ENCODE results near the gene GLOD4. TPM values are rescaled to one million over a fixed set of nuclear protein-coding genes. Genes with fewer than 3 reads are reported as not detected.
"Not testable (repeated sequence)": the region's sequence is repeated elsewhere in the genome, so short reads cannot be mapped to it uniquely, and the experiment has no call there.

GLOD4 gene, protein sequence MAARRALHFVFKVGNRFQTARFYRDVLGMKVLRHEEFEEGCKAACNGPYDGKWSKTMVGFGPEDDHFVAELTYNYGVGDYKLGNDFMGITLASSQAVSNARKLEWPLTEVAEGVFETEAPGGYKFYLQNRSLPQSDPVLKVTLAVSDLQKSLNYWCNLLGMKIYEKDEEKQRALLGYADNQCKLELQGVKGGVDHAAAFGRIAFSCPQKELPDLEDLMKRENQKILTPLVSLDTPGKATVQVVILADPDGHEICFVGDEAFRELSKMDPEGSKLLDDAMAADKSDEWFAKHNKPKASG
- total RNA-seq: 46.8 TPM
- polyA plus RNA-seq (ENCODE audit: insufficient read depth in 1 of 8, insufficient read length in 8 of 8, low replicate concordance in 1 of 8): 10 to 100 TPM; 63.9 to 79.4 (median 71.6) TPM
- long read RNA-seq, donor 1, transcript GLOD4-202 (9 exons, 2,059 nt): major isoform, 6 of 8 reads
- long read RNA-seq, donor 1, partial matches to known transcripts: 0 of 8 reads
- long read RNA-seq, donor 1, other reads (novel, unspliced or antisense): 0 of 8 reads
- long read RNA-seq, donor 2, partial matches to known transcripts: 0 of 1 reads
- long read RNA-seq, donor 2, other reads (novel, unspliced or antisense): 0 of 1 reads
- long read RNA-seq, donor 3, transcript GLOD4-202 (9 exons, 2,059 nt): major isoform, 26 of 38 reads
- long read RNA-seq, donor 3, partial matches to known transcripts: 5 of 38 reads
- long read RNA-seq, donor 3, other reads (novel, unspliced or antisense): 6 of 38 reads
- long read RNA-seq, donor 4, transcript GLOD4-202 (9 exons, 2,059 nt): major isoform, 6 of 14 reads
- long read RNA-seq, donor 4, partial matches to known transcripts: 7 of 14 reads
- long read RNA-seq, donor 4, other reads (novel, unspliced or antisense): 0 of 14 reads
- long read RNA-seq, donor 5, transcript GLOD4-202 (9 exons, 2,059 nt): major isoform, 51 of 84 reads
- long read RNA-seq, donor 5, partial matches to known transcripts: 19 of 84 reads
- long read RNA-seq, donor 5, other reads (novel, unspliced or antisense): 11 of 84 reads
- long read RNA-seq, donor 6, transcript GLOD4-202 (9 exons, 2,059 nt): major isoform, 34 of 69 reads
- long read RNA-seq, donor 6, partial matches to known transcripts: 23 of 69 reads
- long read RNA-seq, donor 6, other reads (novel, unspliced or antisense): 12 of 69 reads
- long read RNA-seq, donor 7, transcript GLOD4-202 (9 exons, 2,059 nt): major isoform, 25 of 55 reads
- long read RNA-seq, donor 7, partial matches to known transcripts: 22 of 55 reads
- long read RNA-seq, donor 7, other reads (novel, unspliced or antisense): 6 of 55 reads
- long read RNA-seq, donor 8, transcript GLOD4-202 (9 exons, 2,059 nt): major isoform, 15 of 17 reads
- long read RNA-seq, donor 8, partial matches to known transcripts: 0 of 17 reads
- long read RNA-seq, donor 8, other reads (novel, unspliced or antisense): 0 of 17 reads
- long read RNA-seq, donor 9, transcript GLOD4-202 (9 exons, 2,059 nt): major isoform, 8 of 28 reads
- long read RNA-seq, donor 9, partial matches to known transcripts: 20 of 28 reads
- long read RNA-seq, donor 9, other reads (novel, unspliced or antisense): 0 of 28 reads
- long read RNA-seq, donor 10, transcript GLOD4-202 (9 exons, 2,059 nt): major isoform, 19 of 29 reads
- long read RNA-seq, donor 10, partial matches to known transcripts: 5 of 29 reads
- long read RNA-seq, donor 10, other reads (novel, unspliced or antisense): 5 of 29 reads
- long read RNA-seq, donor 11, transcript GLOD4-202 (9 exons, 2,059 nt): major isoform, 17 of 42 reads
- long read RNA-seq, donor 11, partial matches to known transcripts: 18 of 42 reads
- long read RNA-seq, donor 11, other reads (novel, unspliced or antisense): 7 of 42 reads

DNA sequence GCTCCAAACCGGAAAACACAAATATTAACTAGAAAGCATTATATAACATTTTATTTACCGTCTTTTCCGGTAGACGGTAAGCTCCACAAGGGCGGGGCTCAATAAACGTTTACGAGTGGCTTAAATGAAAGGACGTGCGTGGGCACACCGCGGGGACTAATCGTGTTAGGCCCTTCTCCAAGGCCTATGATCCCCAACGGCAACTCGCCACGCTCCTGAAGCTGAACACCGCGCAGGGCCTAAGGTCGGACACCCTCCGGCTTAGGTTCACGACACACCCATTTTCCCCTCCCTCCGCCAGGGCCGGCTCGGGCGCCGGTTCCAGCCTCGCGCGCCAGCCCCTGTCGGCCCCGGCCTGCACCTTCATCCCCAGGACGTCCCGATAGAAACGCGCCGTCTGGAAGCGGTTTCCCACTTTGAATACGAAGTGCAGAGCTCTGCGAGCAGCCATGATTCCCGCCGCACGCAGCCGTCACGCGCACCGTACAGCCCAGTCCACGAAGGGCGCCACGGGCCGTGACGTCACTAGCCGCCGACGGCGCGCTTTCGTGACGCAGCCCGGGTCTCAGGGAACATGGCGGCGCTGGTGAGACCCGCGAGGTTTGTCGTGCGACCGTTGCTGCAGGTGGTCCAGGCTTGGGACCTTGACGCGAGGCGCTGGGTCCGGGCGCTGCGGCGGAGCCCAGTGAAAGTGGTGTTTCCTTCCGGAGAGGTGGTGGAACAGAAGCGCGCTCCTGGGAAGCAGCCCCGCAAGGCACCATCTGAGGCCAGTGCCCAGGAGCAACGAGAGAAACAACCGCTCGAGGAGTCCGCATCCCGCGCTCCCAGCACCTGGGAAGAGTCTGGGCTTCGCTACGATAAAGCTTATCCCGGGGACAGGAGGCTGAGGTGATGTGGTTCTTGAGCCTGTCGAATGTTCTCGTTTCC is at the start of gene GLOD4, which contains the start of gene MRM3:
GLOD4 (minus strand) TSS at position 476 of the 927 bp plus-strand sequence; CDS start at position 451, 25 bp downstream.
MRM3 (plus strand) TSS at position 549 of the 927 bp plus-strand sequence; CDS start at position 575, 26 bp downstream.
- peak within 1 kb of the TSS; percentile 99 for H3K4me3 ChIP-seq (ENCODE audit: low read length)
- peaks cover 14% of the 10 kb centered on the region for H3K4me1 ChIP-seq (ENCODE audit: control insufficient read depth, insufficient read depth, low read length)
- H3K27ac ChIP-seq (ENCODE audit: low read length): peak within 1 kb of the TSS; percentile 86
- H3K27me3 ChIP-seq (ENCODE audit: control insufficient read depth, insufficient read depth, low read length): no peaks in the 10 kb centered on the region
- under 1% methylated on average over 82 of the region's 87 CpGs for WGBS (ENCODE audit: insufficient coverage)
- DNase-seq: peak; percentile 96
- peaks cover 29% of the 10 kb centered on the region for H3K36me3 ChIP-seq (ENCODE audit: control insufficient read depth, insufficient read depth, low read length)
- H3K9me3 ChIP-seq (replicated peaks; ENCODE audit: control insufficient read depth, low read depth, low read length): no peaks in the 10 kb centered on the region

DNA sequence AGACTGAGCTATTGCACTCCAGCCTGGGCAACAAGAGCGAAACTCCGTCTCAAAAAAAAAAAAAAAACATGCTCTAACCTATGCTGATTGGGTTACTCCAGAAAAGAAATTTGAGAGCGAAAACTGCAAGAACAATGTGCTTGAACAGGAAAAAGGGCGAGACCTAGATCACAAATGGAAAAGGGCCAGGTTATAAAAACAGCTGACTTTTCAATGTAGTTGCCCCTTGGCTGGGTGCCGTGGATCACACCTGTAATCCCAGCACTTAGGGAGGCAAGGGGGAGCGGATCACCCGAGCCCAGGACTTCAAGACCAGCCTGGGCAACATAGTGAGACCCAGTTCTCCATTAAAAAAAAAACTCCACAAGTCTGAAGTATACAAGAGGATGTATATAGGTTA is 48.9 kb upstream of the GLOD4 start:
- Histone ChIP-seq H3K27me3 (ENCODE audit: control insufficient read depth, insufficient read depth, low read length) (no peaks in the 10 kb centered on the region), H3K27ac (ENCODE audit: low read length) (no peak overlapping the region), H3K4me1 (ENCODE audit: control insufficient read depth, insufficient read depth, low read length) (peaks cover 11% of the 10 kb centered on the region), H3K9me3 (replicated peaks; ENCODE audit: control insufficient read depth, low read depth, low read length) (peaks cover 4% of the 10 kb centered on the region), H3K36me3 (ENCODE audit: control insufficient read depth, insufficient read depth, low read length) (peaks cover 2% of the 10 kb centered on the region), H3K4me3 (ENCODE audit: low read length) (no peak overlapping the region)
- DNase-seq: no peak
- WGBS (ENCODE audit: insufficient coverage): 63% methylated on average over 1 of the region's 7 CpGs

DNA sequence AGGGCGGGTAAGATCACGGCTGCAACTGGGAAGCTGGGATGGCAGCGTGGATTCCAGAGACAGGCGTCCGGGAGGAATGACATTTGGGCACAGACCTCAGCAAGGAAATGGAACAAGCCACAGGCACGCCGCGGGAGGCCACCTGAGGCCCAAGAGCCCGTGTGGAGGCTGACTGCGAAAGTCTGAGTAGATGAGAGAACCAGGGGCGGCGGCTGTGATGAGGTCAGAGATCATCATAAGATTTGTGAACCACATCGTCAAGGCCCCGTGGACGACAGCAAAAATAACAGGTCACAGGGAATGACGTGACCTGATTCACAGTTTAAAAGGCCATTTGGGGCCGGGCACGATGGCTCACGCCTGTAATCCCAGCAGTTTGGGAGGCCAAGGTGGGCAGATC is 48.3 kb upstream of the GLOD4 start:
- H3K9me3 ChIP-seq (replicated peaks; ENCODE audit: control insufficient read depth, low read depth, low read length): peaks cover 4% of the 10 kb centered on the region
- no peak for DNase-seq
- WGBS (ENCODE audit: insufficient coverage): 86% methylated on average over 19 of the region's 19 CpGs
- peaks cover 8% of the 10 kb centered on the region for H3K4me1 ChIP-seq (ENCODE audit: control insufficient read depth, insufficient read depth, low read length)
- no peaks in the 10 kb centered on the region for H3K27me3 ChIP-seq (ENCODE audit: control insufficient read depth, insufficient read depth, low read length)
- no peak overlapping the region for H3K27ac ChIP-seq (ENCODE audit: low read length)
- peaks cover 7% of the 10 kb centered on the region for H3K36me3 ChIP-seq (ENCODE audit: control insufficient read depth, insufficient read depth, low read length)
- H3K4me3 ChIP-seq (ENCODE audit: low read length): no peak overlapping the region

DNA sequence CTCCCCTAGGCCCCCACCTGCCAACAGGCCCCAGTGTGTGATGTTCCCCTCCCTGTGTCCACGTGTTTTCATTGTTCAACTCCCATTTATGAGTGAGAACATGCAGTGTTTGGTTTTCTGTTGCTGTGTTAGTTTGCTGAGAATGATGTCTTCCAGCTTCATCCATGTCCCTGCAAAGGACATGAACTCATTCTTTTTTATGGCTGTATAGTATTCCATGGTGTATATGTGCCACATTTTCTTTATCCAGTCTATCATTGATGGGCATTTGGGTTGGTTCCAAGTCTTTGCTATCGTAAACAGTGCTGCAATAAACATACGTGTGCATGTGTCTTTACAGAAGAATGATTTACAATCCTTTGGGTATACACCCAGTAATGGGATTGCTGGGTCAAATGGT is 47.5 kb upstream of the GLOD4 start:
- H3K4me3 ChIP-seq (ENCODE audit: low read length); H3K27me3 ChIP-seq (ENCODE audit: control insufficient read depth, insufficient read depth, low read length); H3K9me3 ChIP-seq (replicated peaks; ENCODE audit: control insufficient read depth, low read depth, low read length); H3K4me1 ChIP-seq (ENCODE audit: control insufficient read depth, insufficient read depth, low read length); H3K27ac ChIP-seq (ENCODE audit: low read length); DNase-seq: not testable (repeated sequence)
- peaks cover 13% of the 10 kb centered on the region for H3K36me3 ChIP-seq (ENCODE audit: control insufficient read depth, insufficient read depth, low read length)
- no CpG with 5 or more reads among the region's 3 CpGs for whole genome bisulfite sequencing (ENCODE audit: insufficient coverage)

DNA sequence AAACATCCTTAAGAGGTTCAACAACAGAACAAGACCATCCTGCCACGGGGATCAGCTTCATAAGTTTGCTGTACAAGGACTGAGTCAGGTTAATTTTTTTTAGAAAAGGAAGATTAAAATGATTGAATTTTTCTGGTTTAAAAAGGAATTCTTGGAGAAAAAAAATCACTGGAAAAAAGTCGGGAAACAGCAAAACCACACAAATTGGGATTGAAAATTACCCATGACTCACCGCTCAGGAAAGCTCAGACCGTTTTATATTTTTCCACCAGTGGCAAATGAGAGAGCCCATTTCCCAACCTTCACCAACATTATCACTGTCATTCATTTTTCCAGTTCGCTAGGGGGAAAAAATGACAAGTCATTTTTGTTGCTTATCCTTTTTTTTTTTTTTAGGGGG is 46.7 kb upstream of the GLOD4 start:
- Histone ChIP-seq H3K4me3 (ENCODE audit: low read length) (no peak overlapping the region), H3K9me3 (replicated peaks; ENCODE audit: control insufficient read depth, low read depth, low read length) (peaks cover 4% of the 10 kb centered on the region), H3K27ac (ENCODE audit: low read length) (no peak overlapping the region), H3K36me3 (ENCODE audit: control insufficient read depth, insufficient read depth, low read length) (peaks cover 18% of the 10 kb centered on the region), H3K27me3 (ENCODE audit: control insufficient read depth, insufficient read depth, low read length) (no peaks in the 10 kb centered on the region), H3K4me1 (ENCODE audit: control insufficient read depth, insufficient read depth, low read length) (no peaks in the 10 kb centered on the region)
- peak; percentile 41 for DNase-seq
- WGBS (ENCODE audit: insufficient coverage): 40% methylated on average over 1 of the region's 5 CpGs

DNA sequence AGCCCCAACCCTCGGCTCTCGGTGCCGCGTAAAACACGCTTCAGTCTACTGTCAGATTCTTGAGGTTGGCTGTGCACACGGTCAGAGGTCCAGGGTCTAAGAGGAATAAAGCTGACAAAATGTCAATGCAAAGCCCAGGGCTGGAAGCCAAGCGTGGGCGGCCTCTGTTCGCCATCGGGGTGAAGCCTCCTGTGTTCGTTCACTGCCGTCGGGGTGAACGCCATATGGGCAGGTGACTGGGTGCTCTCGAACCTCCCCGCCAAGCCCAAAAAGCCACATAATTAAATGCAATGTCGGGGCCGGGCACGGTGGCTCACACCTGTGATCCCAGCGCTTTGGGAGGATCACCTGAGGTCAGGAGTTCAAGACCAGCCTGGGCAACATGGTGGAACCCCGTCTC is 44.7 kb upstream of the GLOD4 start:
- no peak overlapping the region for H3K4me3 ChIP-seq (ENCODE audit: low read length)
- 85% methylated on average over 18 of the region's 21 CpGs for WGBS (ENCODE audit: insufficient coverage)
- no peak for DNase-seq

DNA sequence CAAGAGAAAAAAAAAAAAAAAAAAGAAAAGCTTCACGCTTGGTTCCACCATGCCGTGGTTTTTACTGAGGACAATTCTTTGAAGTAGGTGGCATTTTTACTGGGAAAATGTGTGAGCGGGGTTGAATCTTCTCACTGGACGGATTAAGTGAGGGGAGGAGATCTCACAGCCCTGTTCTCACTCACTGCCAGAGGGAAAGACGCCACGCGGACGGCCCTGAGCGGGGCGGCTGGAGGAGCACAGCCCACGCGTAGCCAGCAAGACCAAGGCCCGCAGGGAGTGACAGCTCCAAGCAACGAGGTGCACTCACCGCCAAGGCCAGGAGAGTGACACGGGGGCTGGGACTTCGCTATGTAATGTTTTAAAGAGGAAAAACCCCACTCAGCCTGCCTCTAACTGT is 43.1 kb upstream of the GLOD4 start:
- peak; percentile 62 for DNase-seq
- Histone ChIP-seq H3K4me1 (ENCODE audit: control insufficient read depth, insufficient read depth, low read length) (no peaks in the 10 kb centered on the region), H3K9me3 (replicated peaks; ENCODE audit: control insufficient read depth, low read depth, low read length) (no peaks in the 10 kb centered on the region), H3K27me3 (ENCODE audit: control insufficient read depth, insufficient read depth, low read length) (no peaks in the 10 kb centered on the region), H3K27ac (ENCODE audit: low read length) (no peak overlapping the region), H3K4me3 (ENCODE audit: low read length) (no peak overlapping the region), H3K36me3 (ENCODE audit: control insufficient read depth, insufficient read depth, low read length) (peaks cover 35% of the 10 kb centered on the region)
- WGBS (ENCODE audit: insufficient coverage): 55% methylated on average over 11 of the region's 17 CpGs

More for the DNA sequence above, 44.7 kb upstream of the GLOD4 start:
- no peak overlapping the region for H3K27ac ChIP-seq (ENCODE audit: low read length)
- H3K36me3 ChIP-seq (ENCODE audit: control insufficient read depth, insufficient read depth, low read length): peaks cover 32% of the 10 kb centered on the region
- no peaks in the 10 kb centered on the region for H3K27me3 ChIP-seq (ENCODE audit: control insufficient read depth, insufficient read depth, low read length)
- H3K9me3 ChIP-seq (replicated peaks; ENCODE audit: control insufficient read depth, low read depth, low read length): peaks cover 2% of the 10 kb centered on the region
- H3K4me1 ChIP-seq (ENCODE audit: control insufficient read depth, insufficient read depth, low read length): no peaks in the 10 kb centered on the region

DNA sequence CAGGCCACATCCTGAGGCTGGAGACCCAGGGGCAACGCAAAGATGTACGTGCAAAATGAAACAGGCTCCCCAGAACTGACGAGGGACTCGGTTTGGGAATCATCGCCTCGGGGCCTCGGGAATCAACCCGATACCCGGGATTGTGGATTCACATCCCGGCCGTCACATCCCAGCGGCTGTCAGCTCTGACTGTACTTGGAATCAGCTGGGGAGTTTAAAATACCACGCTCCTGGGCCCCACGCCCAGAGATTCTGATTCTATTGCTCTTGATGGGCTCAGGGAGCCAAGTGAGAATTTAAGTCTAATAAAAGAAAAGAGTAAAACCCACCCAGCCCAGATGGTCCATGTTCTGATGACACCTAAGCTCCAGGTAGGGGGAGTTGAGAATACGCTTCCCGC is 42.3 kb upstream of the GLOD4 start:
- Histone ChIP-seq H3K4me1 (ENCODE audit: control insufficient read depth, insufficient read depth, low read length) (no peaks in the 10 kb centered on the region), H3K27ac (ENCODE audit: low read length) (no peak overlapping the region), H3K4me3 (ENCODE audit: low read length) (no peak overlapping the region), H3K9me3 (replicated peaks; ENCODE audit: control insufficient read depth, low read depth, low read length) (no peaks in the 10 kb centered on the region), H3K36me3 (ENCODE audit: control insufficient read depth, insufficient read depth, low read length) (peaks cover 41% of the 10 kb centered on the region), H3K27me3 (ENCODE audit: control insufficient read depth, insufficient read depth, low read length) (no peaks in the 10 kb centered on the region)
- DNase-seq: peak; percentile 67
- WGBS (ENCODE audit: insufficient coverage): 77% methylated on average over 9 of the region's 16 CpGs
